ENCODE results near the gene PAWR.

DNA sequence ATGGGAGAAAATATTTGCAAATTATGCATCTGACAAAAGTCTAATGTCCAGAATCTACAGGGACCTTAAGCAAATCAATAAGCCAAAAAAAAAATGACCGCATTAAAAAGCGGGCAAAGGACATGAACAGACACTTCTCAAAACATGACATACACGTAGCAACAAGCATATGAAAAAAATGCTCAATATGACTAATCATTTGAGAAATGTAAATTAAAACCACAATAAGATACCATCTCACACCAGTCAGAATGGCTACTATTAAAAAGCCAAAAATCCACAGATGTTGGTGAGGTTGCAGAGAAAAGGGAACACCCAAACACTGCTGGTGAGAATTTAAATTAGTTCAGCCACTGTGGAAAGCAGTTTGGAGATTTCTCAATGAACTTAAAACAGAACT lies 16.1 kb downstream of the PAWR start:
- TF ChIP-seq, protein P1, sequence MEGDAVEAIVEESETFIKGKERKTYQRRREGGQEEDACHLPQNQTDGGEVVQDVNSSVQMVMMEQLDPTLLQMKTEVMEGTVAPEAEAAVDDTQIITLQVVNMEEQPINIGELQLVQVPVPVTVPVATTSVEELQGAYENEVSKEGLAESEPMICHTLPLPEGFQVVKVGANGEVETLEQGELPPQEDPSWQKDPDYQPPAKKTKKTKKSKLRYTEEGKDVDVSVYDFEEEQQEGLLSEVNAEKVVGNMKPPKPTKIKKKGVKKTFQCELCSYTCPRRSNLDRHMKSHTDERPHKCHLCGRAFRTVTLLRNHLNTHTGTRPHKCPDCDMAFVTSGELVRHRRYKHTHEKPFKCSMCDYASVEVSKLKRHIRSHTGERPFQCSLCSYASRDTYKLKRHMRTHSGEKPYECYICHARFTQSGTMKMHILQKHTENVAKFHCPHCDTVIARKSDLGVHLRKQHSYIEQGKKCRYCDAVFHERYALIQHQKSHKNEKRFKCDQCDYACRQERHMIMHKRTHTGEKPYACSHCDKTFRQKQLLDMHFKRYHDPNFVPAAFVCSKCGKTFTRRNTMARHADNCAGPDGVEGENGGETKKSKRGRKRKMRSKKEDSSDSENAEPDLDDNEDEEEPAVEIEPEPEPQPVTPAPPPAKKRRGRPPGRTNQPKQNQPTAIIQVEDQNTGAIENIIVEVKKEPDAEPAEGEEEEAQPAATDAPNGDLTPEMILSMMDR (IDR thresholded peaks at IDR 0.05), result no peak
- TF ChIP-seq POLR2A (IDR thresholded peaks at IDR 0.05) (no peak), POLR2AphosphoS5 (IDR thresholded peaks at IDR 0.05) (no peak)

Data from breast epithelium (tissue), 3 donors.